WTC11 (cell line): Measurements from ENCODE around the gene MMP24. TPM values are rescaled to one million over a fixed set of nuclear protein-coding genes. Genes with fewer than 3 reads are reported as not detected.

Source experiments
- AFF4 ChIP-seq: sonication (generic); formaldehyde crosslinking; IDR thresholded peaks from 2 replicates; pipeline ENCODE4 v1.8.1; 2023; ENCODE audit warnings: mild to moderate bottlenecking, missing genetic modification reagents, borderline replicate concordance
- AR ChIP-seq: fragments of 250-450 bp; sonication (Bioruptor Pico); IDR thresholded peaks from 2 replicates; pipeline ENCODE4 v1.9.0; 2021; ENCODE audit warnings: mild to moderate bottlenecking
- CTCF ChIP-seq: fragments of 200-600 bp; IDR thresholded peaks from 2 replicates; pipeline ENCODE4 v1.8.0; 2022; ENCODE audit warnings: antibody characterized with exemption
- E2F1 ChIP-seq: sonication (generic); formaldehyde crosslinking; IDR thresholded peaks from 2 replicates; pipeline ENCODE4 v1.8.0; 2022; ENCODE audit warnings: mild to moderate bottlenecking, missing genetic modification reagents
- MLX ChIP-seq: sonication (generic); formaldehyde crosslinking; IDR thresholded peaks from 2 replicates; pipeline ENCODE4 v1.8.1; 2023; ENCODE audit warnings: mild to moderate bottlenecking, missing genetic modification reagents, moderate library complexity
- PRDM15 ChIP-seq: sonication (generic); formaldehyde crosslinking; IDR thresholded peaks from 2 replicates; pipeline ENCODE4 v1.8.0; 2022; ENCODE audit warnings: missing genetic modification reagents
- PRRX2 ChIP-seq: fragments of 250-450 bp; sonication (Bioruptor Pico); IDR thresholded peaks from 2 replicates; pipeline ENCODE4 v1.8.0; 2021; ENCODE audit warnings: mild to moderate bottlenecking
- ZNF425 ChIP-seq: fragments of 250-450 bp; sonication (Bioruptor Pico); conservative IDR thresholded peaks from 2 replicates; pipeline ENCODE4 v1.9.0; 2021; ENCODE audit warnings: mild to moderate bottlenecking
- total RNA-seq: library from RNA; stranded (reverse); gene quantifications from 3 replicates; pipeline ENCODE4 v1.2.3, GENCODE V29; 2021

MMP24 gene
- total RNA-seq, 1 experiment from 2014 or later, result 16.8 TPM

- TF ChIP-seq PRDM15 (CRISPR knock-in tag), result no peak
- no peak for TF ChIP-seq E2F1 (CRISPR knock-in tag)
- TF ChIP-seq ZNF425 (CRISPR knock-in tag), result no peak
- no peak for TF ChIP-seq AR (CRISPR knock-in tag)
- TF ChIP-seq CTCF, result no peak
- no peak for TF ChIP-seq PRRX2
- TF ChIP-seq AFF4 (CRISPR knock-in tag), result no peak
- TF ChIP-seq MLX (CRISPR knock-in tag), result no peak
These were observed 59.3 kb downstream of the MMP24 start (continued) for GRCh38 chr20:35285806-35286076.
